ENCODE measurements around the gene GP1BB.
"Not testable (repeated sequence)": the region's sequence is repeated elsewhere in the genome, so short reads cannot be mapped to it uniquely, and the experiment has no call there.

The GP1BB gene

GRCh38 chr22:19723232-19723982 is at the start of gene GP1BB:
TSS of gene GP1BB (plus strand) at chr22:19723539. CDS start at chr22:19723570, 31 bp downstream.
- DNase-seq (ENCODE audit: low spot score), result no peak

- DNase-seq (ENCODE audit: low spot score), result no peak
Observed at GRCh38 chr22:19673660-19674059, 49.7 kb upstream of the GP1BB start.

GRCh38 chr22:19674129-19674928 is 49.0 kb upstream of the GP1BB start:
- DNase-seq (ENCODE audit: low spot score), result no peak

GRCh38 chr22:19674929-19675253 is 48.4 kb upstream of the GP1BB start:
- no peak for DNase-seq (ENCODE audit: low spot score)

- DNase-seq (ENCODE audit: low spot score), result no peak
Observed at GRCh38 chr22:19675428-19675827, 47.9 kb upstream of the GP1BB start.

GRCh38 chr22:19676437-19676836 is 46.9 kb upstream of the GP1BB start:
- not testable (repeated sequence) for DNase-seq (ENCODE audit: low spot score)

GRCh38 chr22:19678949-19679521 is 44.3 kb upstream of the GP1BB start:
- no peak for DNase-seq (ENCODE audit: low spot score)

GRCh38 chr22:19679522-19680101 is 43.7 kb upstream of the GP1BB start:
- DNase-seq (ENCODE audit: low spot score), result no peak

- no peak for DNase-seq (ENCODE audit: low spot score)
Observed at GRCh38 chr22:19680287-19680881, 43.0 kb upstream of the GP1BB start.

GRCh38 chr22:19680911-19681862 is 42.2 kb upstream of the GP1BB start:
- no peak for DNase-seq (ENCODE audit: low spot score)

- no peak for DNase-seq (ENCODE audit: low spot score)
Observed at GRCh38 chr22:19681863-19682245, 41.5 kb upstream of the GP1BB start.

GRCh38 chr22:19686946-19687345 is 36.4 kb upstream of the GP1BB start:
- DNase-seq (ENCODE audit: low spot score), result no peak

- DNase-seq (ENCODE audit: low spot score), result no peak
Observed at GRCh38 chr22:19687561-19688300, 35.6 kb upstream of the GP1BB start.

GRCh38 chr22:19688301-19689290 is 34.7 kb upstream of the GP1BB start:
- DNase-seq (ENCODE audit: low spot score), result no peak

GRCh38 chr22:19689408-19689807 is 33.9 kb upstream of the GP1BB start:
- no peak for DNase-seq (ENCODE audit: low spot score)

GRCh38 chr22:19691007-19691720 is 32.2 kb upstream of the GP1BB start:
- DNase-seq (ENCODE audit: low spot score), result peak; percentile 3

- peak; percentile 64 for DNase-seq (ENCODE audit: low spot score)
Observed at GRCh38 chr22:19691721-19692341, 31.5 kb upstream of the GP1BB start.

GRCh38 chr22:19693581-19693980 is 29.8 kb upstream of the GP1BB start:
- DNase-seq (ENCODE audit: low spot score), result no peak
